ENCODE data around the gene GLI3. TPM values are rescaled to one million over a fixed set of nuclear protein-coding genes. Genes with fewer than 3 reads are reported as not detected.

GLI3 gene
- total RNA-seq, 4 donors from 2014 or later = 3.0 to 9.0 (median 4.2) TPM

DNA sequence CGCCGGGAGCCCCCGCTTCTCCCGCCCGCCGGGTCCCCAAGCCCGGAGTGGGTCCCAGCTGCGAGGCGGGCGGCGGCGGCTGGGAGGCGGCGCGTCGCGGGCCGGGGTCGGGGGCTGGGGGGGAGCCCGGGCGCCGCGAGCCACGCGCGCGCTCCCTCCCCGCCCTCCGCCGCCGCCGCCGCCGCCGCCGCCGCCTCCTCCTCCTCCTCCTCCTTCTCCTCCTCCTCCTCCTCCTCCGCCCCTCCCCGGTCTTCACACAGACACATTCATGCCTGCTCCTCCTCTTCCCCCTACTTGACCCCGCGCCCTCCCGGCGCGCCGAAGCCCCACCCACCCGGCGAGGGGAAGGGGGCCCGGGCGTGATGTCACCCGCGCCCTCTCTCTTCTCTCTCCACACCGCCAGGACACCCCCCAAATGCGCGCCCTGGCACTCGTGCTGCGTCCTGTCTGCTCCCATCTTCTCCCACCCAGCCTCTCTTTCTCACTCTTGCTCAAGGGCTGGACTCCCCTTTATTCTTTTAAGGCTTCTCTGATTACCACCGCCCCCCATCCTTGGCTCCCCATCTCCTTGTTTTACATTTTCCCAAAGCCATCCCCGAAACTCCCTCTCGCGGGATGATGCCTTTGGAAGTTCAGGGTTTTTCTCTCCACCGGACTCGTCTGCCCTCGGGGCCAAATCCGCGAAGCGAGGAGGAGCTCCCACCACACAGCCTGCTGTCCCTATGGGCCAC is 967 bp upstream of the GLI3 start:
- Histone ChIP-seq H3K9me3 (no peaks in the 10 kb centered on the region), H3K27ac (peak overlapping the region; percentile 86 to 96 (median 95)), H3K36me3 (no peaks in the 10 kb centered on the region), H3K27me3 (peaks cover 0 to 75% (median 0%) of the 10 kb centered on the region in 4 donors), H3K4me1 (peaks cover 6 to 55% (median 16%) of the 10 kb centered on the region in 3 donors), H3K4me3 (peak overlapping the region; percentile 60 to 90 (median 72))
- DNase-seq = no peak
- intact Hi-C loops (cut with DNase I) = no loop called here
- TF ChIP-seq POLR2A (IDR thresholded peaks at IDR 0.05) = no peak
- no peak for TF ChIP-seq CTCF (IDR thresholded peaks at IDR 0.05)
- 2 to 6% methylated on average over 21 to 24 of the region's 66 CpGs for WGBS, 2 donors

DNA sequence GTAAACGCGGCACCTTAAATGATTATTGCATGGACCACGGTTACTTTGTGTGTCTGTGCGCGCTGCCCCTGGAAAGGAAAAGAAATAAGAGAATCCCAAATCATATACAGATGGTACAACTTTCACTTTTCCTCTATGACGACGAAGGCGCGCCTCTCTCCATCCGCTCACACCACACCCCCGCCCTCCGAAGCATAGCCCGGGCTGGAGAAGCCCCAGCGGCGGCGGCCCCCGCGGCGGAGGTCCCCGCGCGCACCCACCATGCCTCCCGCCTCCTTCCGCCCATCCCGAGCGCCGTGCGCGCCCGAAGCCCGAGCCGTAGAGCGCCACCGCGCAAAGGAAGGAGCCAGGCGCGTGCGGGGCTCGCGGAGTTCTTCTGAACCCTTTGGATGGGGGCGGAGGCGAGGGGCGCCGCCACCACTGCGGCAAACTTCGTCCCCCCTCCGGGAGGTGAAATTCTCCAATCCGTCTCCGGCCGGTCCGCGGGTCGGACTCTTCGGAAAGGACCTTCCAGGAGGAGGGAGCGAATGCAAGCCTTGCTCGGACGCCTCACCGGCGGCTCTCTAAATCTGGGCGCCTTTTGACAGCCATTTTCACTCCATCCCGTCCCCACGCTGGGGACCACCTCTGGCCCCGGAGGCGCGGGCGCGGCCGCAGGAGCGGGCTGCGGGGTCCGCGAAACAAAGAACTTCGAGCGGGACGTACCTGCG is 588 bp downstream of the GLI3 start:
- Histone ChIP-seq H3K9me3 (no peaks in the 10 kb centered on the region), H3K36me3 (no peaks in the 10 kb centered on the region), H3K27ac (peak overlapping the region; percentile 86 to 96 (median 95)), H3K27me3 (peaks cover 0 to 60% (median 0%) of the 10 kb centered on the region in 4 donors), H3K4me3 (peak overlapping the region; percentile 60 to 90 (median 72)), H3K4me1 (peaks cover 9 to 70% (median 27%) of the 10 kb centered on the region in 3 donors)
- DNase-seq = no peak
- intact Hi-C loops (cut with DNase I) = no loop called here
- WGBS, 2 donors = 0 to 3% methylated on average over 10 to 19 of the region's 76 CpGs
- TF ChIP-seq POLR2A (IDR thresholded peaks at IDR 0.05) = peak in 2 of 4 donors; percentile 26 to 56
- no peak for TF ChIP-seq CTCF (IDR thresholded peaks at IDR 0.05)

DNA sequence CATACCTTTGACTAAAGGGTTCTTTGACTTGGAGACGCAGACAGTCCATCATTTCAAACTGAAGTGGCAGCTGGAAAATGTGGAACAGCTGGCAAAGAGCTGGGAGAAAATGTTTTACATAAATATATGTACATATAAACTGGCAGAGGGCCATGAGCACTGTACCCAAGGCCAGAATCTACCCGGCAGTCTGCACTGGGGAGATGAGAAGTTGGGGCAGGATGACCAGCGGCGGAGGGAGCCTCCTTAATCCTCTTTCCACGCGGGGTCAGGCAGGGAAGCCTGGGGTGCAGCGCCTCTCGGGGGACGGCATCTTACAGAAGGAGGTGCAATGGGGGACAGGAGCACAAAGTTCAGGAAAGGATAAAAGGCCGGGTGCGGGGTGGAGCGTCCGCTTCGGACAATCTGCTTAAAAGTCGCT is 1.3 kb downstream of the GLI3 start:
- H3K9me3 ChIP-seq = no peaks in the 10 kb centered on the region
- DNase-seq = no peak
- no peaks in the 10 kb centered on the region for H3K36me3 ChIP-seq
- no peak for TF ChIP-seq CTCF (IDR thresholded peaks at IDR 0.05)
- no peak for TF ChIP-seq POLR2A (IDR thresholded peaks at IDR 0.05)
- peak overlapping the region; percentile 86 to 96 (median 95) for H3K27ac ChIP-seq
- H3K4me3 ChIP-seq = peak overlapping the region; percentile 60 to 90 (median 72)
- peaks cover 9 to 77% (median 29%) of the 10 kb centered on the region in 3 donors for H3K4me1 ChIP-seq
- intact Hi-C loops (cut with DNase I) = no loop called here
- 2 to 5% methylated on average over 15 of the region's 15 CpGs for WGBS, 2 donors
- peaks cover 0 to 55% (median 0%) of the 10 kb centered on the region in 4 donors for H3K27me3 ChIP-seq

DNA sequence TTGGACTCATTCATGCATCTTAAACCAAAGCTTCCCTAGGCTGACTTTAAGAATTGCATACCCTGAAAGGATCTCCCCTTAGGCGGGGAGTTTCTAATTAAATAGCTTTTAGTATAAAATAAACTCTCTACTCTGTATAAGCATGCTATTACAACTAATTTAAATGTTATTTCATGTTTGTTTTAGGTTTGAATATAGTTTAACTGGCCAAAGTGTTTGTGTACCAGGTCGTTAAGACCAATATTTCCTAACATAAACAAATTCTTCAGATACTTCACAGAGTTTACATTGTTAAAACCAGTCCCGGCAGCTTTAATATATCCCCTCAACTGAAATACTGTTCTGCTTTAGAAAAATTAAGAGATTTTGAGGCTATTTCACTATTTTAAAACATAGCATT is 2.3 kb downstream of the GLI3 start:
- TF ChIP-seq CTCF (IDR thresholded peaks at IDR 0.05) (no peak), POLR2A (IDR thresholded peaks at IDR 0.05) (no peak)
- DNase-seq = no peak
- H3K27me3 ChIP-seq = peaks cover 0 to 61% (median 0%) of the 10 kb centered on the region in 4 donors
- H3K27ac ChIP-seq = peak overlapping the region in 2 of 4 donors; percentile 94 to 96
- H3K36me3 ChIP-seq = no peaks in the 10 kb centered on the region
- intact Hi-C loops (cut with DNase I) = no loop called here
- H3K4me3 ChIP-seq = peak overlapping the region in 2 of 4 donors; percentile 79 to 90
- no peaks in the 10 kb centered on the region for H3K9me3 ChIP-seq
- H3K4me1 ChIP-seq = peaks cover 9 to 87% (median 29%) of the 10 kb centered on the region in 3 donors
- WGBS, 2 donors = 43 to 59% methylated on average over 3 of the region's 3 CpGs
